NCI-H2196 (cell line): ENCODE measurements around the gene VPS13C.
"Not testable (repeated sequence)": the region's sequence is repeated elsewhere in the genome, so short reads cannot be mapped to it uniquely, and the experiment has no call there.

Experiments used
- DNase-seq: peaks from one replicate; lab custom pipeline; 2025; ENCODE audit not compliant: unreplicated experiment; lab: John Stamatoyannopoulos, UW

Gene VPS13C

GRCh38 chr15:62046078-62046743 lies 14.0 kb downstream of the VPS13C start:
- no peak for DNase-seq

- DNase-seq, result no peak
These were observed 24.9 kb downstream of the VPS13C start for GRCh38 chr15:62035256-62035924.

GRCh38 chr15:62027916-62028315 lies 32.3 kb downstream of the VPS13C start:
- DNase-seq, result no peak

GRCh38 chr15:62027263-62027565 lies 33.0 kb downstream of the VPS13C start:
- DNase-seq, result no peak

GRCh38 chr15:62026487-62027262 lies 33.6 kb downstream of the VPS13C start:
- DNase-seq, result no peak

- no peak for DNase-seq
These were observed 38.2 kb downstream of the VPS13C start for GRCh38 chr15:62021991-62022600.

GRCh38 chr15:62020576-62021160 lies 39.6 kb downstream of the VPS13C start:
- no peak for DNase-seq

GRCh38 chr15:62005354-62005753 lies 54.9 kb downstream of the VPS13C start:
- not testable (repeated sequence) for DNase-seq

GRCh38 chr15:61997786-61998185 lies 62.5 kb downstream of the VPS13C start:
- DNase-seq, result no peak

GRCh38 chr15:61996056-61996635 lies 64.1 kb downstream of the VPS13C start:
- DNase-seq, result no peak

- DNase-seq, result no peak
These were observed 66.0 kb downstream of the VPS13C start for GRCh38 chr15:61994216-61994615.

- DNase-seq, result no peak
These were observed 67.7 kb downstream of the VPS13C start for GRCh38 chr15:61992518-61992917.

- DNase-seq, result no peak
These were observed 70.6 kb downstream of the VPS13C start for GRCh38 chr15:61989667-61990066.

- DNase-seq, result no peak
These were observed 72.4 kb downstream of the VPS13C start for GRCh38 chr15:61987824-61988223.

GRCh38 chr15:61983081-61983480 lies 77.2 kb downstream of the VPS13C start:
- no peak for DNase-seq

- no peak for DNase-seq
These were observed 82.0 kb downstream of the VPS13C start for GRCh38 chr15:61978225-61978624.

GRCh38 chr15:61974759-61975158 lies 85.5 kb downstream of the VPS13C start:
- DNase-seq, result peak; percentile 35

- DNase-seq, result no peak
These were observed 86.1 kb downstream of the VPS13C start for GRCh38 chr15:61974118-61974517.

- peak; percentile 1 for DNase-seq
These were observed 108.3 kb downstream of the VPS13C start for GRCh38 chr15:61951949-61952348.

- no peak for DNase-seq
These were observed 113.5 kb downstream of the VPS13C start for GRCh38 chr15:61946778-61947177.

- DNase-seq, result no peak
These were observed 116.3 kb downstream of the VPS13C start for GRCh38 chr15:61943992-61944391.
